Mesenchymal stem cell (in vitro differentiated cells and primary cell): ENCODE results near the gene LRRC36.

ENCODE experiments used
- DNase-seq: peaks from one replicate; pipeline ENCODE4 v3.0.0-alpha.2; 2013
- H2AFZ ChIP-seq: one replicate; pipeline ENCODE4 v1.6.1; 2013; ENCODE audit warnings: low read depth, mild to moderate bottlenecking, control low read depth, inconsistent platforms, low read length, moderate library complexity
- H2AK5ac ChIP-seq: 2 replicates; pipeline ENCODE4 v1.6.1; 2013; ENCODE audit warnings: low read length, moderate library complexity, mild to moderate bottlenecking, inconsistent platforms; ENCODE audit not compliant: severe bottlenecking
- H2BK120ac ChIP-seq: one replicate; pipeline ENCODE4 v1.6.1; 2013; ENCODE audit warnings: low read depth, mild to moderate bottlenecking, inconsistent platforms, low read length, moderate library complexity
- H2BK12ac ChIP-seq, 2 experiments: one replicate each; pipeline ENCODE4 v1.6.1; 2013; ENCODE audit warnings: inconsistent platforms in 2 of 2, low read length in 2 of 2, mild to moderate bottlenecking in 2 of 2, moderate library complexity in 2 of 2, control low read depth in 1 of 2
- H2BK15ac ChIP-seq: one replicate; pipeline ENCODE4 v1.6.1; 2013; ENCODE audit warnings: mild to moderate bottlenecking, low read depth, inconsistent platforms; ENCODE audit not compliant: poor library complexity, severe bottlenecking
- H2BK5ac ChIP-seq: 2 replicates; pipeline ENCODE4 v1.6.1; 2013; ENCODE audit warnings: low read depth, mild to moderate bottlenecking, low read length, control low read depth, inconsistent platforms; ENCODE audit not compliant: poor library complexity, severe bottlenecking
- H3K14ac ChIP-seq, 2 experiments: one replicate each; pipeline ENCODE4 v1.6.1; 2013; ENCODE audit warnings: inconsistent platforms in 2 of 2, low read length in 2 of 2, control low read depth in 1 of 2, mild to moderate bottlenecking in 1 of 2, moderate library complexity in 1 of 2
- H3K18ac ChIP-seq, 2 experiments: one replicate each; pipeline ENCODE4 v1.6.1; 2013; ENCODE audit warnings: inconsistent platforms in 2 of 2, low read length in 2 of 2, control low read depth in 1 of 2, low read depth in 1 of 2, mild to moderate bottlenecking in 1 of 2
- H3K23ac ChIP-seq, 2 experiments: one replicate each; pipeline ENCODE4 v1.6.1; 2013; ENCODE audit warnings: inconsistent platforms in 2 of 2, low read length in 2 of 2, mild to moderate bottlenecking in 2 of 2, moderate library complexity in 2 of 2, control low read depth in 1 of 2
- H3K27ac ChIP-seq: 2 replicates; pipeline ENCODE4 v1.5.1; 2013; ENCODE audit warnings: mild to moderate bottlenecking, moderate library complexity, low read length, control low read depth, inconsistent platforms; ENCODE audit not compliant: poor library complexity, severe bottlenecking
- H3K27me3 ChIP-seq, 2 experiments: 2 replicates each; pipeline versions ENCODE4 v1.6.1 to v1.7.0; 2013; ENCODE audit warnings: low read length in 2 of 2, mild to moderate bottlenecking in 2 of 2, moderate library complexity in 2 of 2, control low read depth in 1 of 2, inconsistent platforms in 1 of 2; ENCODE audit not compliant: control insufficient read depth in 1 of 2, insufficient read depth in 1 of 2
- H3K36me3 ChIP-seq, 2 experiments: 2 replicates each; pipeline versions ENCODE4 v1.6.1 to v1.7.0; 2013; ENCODE audit warnings: low read length in 2 of 2, control low read depth in 1 of 2, inconsistent platforms in 1 of 2, low read depth in 1 of 2, mild to moderate bottlenecking in 1 of 2; ENCODE audit not compliant: insufficient read depth in 2 of 2, control insufficient read depth in 1 of 2
- H3K4ac ChIP-seq, 2 experiments: one replicate each; pipeline ENCODE4 v1.6.1; 2013; ENCODE audit warnings: inconsistent platforms in 2 of 2, low read length in 2 of 2, mild to moderate bottlenecking in 2 of 2, moderate library complexity in 2 of 2, control low read depth in 1 of 2, low read depth in 1 of 2
- H3K4me1 ChIP-seq: 2 replicates; pipeline ENCODE4 v1.6.1; 2013; ENCODE audit warnings: low read depth, low read length, control low read depth; ENCODE audit not compliant: control insufficient read depth, insufficient read depth
- H3K4me2 ChIP-seq: 2 replicates; pipeline ENCODE4 v1.6.1; 2013; ENCODE audit warnings: low read length, mild to moderate bottlenecking, inconsistent platforms; ENCODE audit not compliant: poor library complexity, severe bottlenecking
- H3K4me3 ChIP-seq, 2 experiments: 2 replicates each; pipeline versions ENCODE4 v1.5.1 to v1.7.0; 2013; ENCODE audit warnings: low read length in 2 of 2, mild to moderate bottlenecking in 2 of 2, control low read depth in 1 of 2, low read depth in 1 of 2; ENCODE audit not compliant: insufficient read depth in 1 of 2
- H3K79me1 ChIP-seq: replicated peaks from 2 replicates; pipeline ENCODE4 v1.6.1; 2013; ENCODE audit warnings: mild to moderate bottlenecking, control low read depth, low read length, inconsistent platforms; ENCODE audit not compliant: poor library complexity, severe bottlenecking
- H3K9ac ChIP-seq: 2 replicates; pipeline ENCODE4 v1.7.0; 2013; ENCODE audit warnings: mild to moderate bottlenecking, low read length, moderate library complexity
- H3K9me3 ChIP-seq: 2 replicates; pipeline ENCODE4 v1.7.0; 2013; ENCODE audit warnings: mild to moderate bottlenecking, low read length; ENCODE audit not compliant: control insufficient read depth
- H4K8ac ChIP-seq: one replicate; pipeline ENCODE4 v1.6.1; 2013; ENCODE audit warnings: inconsistent platforms, mild to moderate bottlenecking, low read length, moderate library complexity
- H4K91ac ChIP-seq: one replicate; pipeline ENCODE4 v1.6.1; 2013; ENCODE audit warnings: mild to moderate bottlenecking, low read length, inconsistent platforms
- WGBS: methylation state at CpG from one replicate; pipeline ENCODE4 v1.1.7; 2013; ENCODE audit warnings: mixed read lengths; 5-methylcytosine and 5-hydroxymethylcytosine counted together

The LRRC36 gene

GRCh38 chr16:67430977-67431774 is 104.6 kb downstream of the LRRC36 start, which contains the start of gene HSD11B2:
HSD11B2 (plus strand) TSS chr16:67431121; CDS start chr16:67431249, 128 bp downstream.
- Histone ChIP-seq H3K4me1 (peaks cover 26% of the 10 kb centered on the region), H3K14ac (no peak within 1 kb of the TSS), H2BK5ac (no peak within 1 kb of the TSS), H2BK15ac (peak within 1 kb of the TSS; percentile 26), H3K27ac (no peak within 1 kb of the TSS), H3K9ac (peak within 1 kb of the TSS; percentile 48), H3K4ac (no peak within 1 kb of the TSS), H2AK5ac (no peak within 1 kb of the TSS), H2BK120ac (no peak within 1 kb of the TSS), H4K91ac (peak within 1 kb of the TSS; percentile 22), H4K8ac (no peak within 1 kb of the TSS), H3K79me1 (no peaks in the 10 kb centered on the region), H3K36me3 (peaks cover 17 to 21% of the 10 kb centered on the region in 2 experiments), H3K4me2 (peak within 1 kb of the TSS; percentile 84), H3K23ac (peak within 1 kb of the TSS in 1 of 2 experiments; percentile 74), H3K18ac (peak within 1 kb of the TSS in 1 of 2 experiments; percentile 64), H2BK12ac (peak within 1 kb of the TSS in 1 of 2 experiments; percentile 15), H3K4me3 (peak within 1 kb of the TSS; percentile 43 to 70), H3K9me3 (no peaks in the 10 kb centered on the region), H2AFZ (peak within 1 kb of the TSS; percentile 33), H3K27me3 (peaks cover 20 to 50% of the 10 kb centered on the region in 2 experiments)
- WGBS, result 4% methylated on average over 49 of the region's 87 CpGs
- peak; percentile 54 for DNase-seq

- H3K79me1 ChIP-seq, result no peaks in the 10 kb centered on the region
- no peak overlapping the region for H2BK5ac ChIP-seq
- H4K91ac ChIP-seq, result no peak overlapping the region
- H2BK12ac ChIP-seq, result no peak overlapping the region
- H2BK120ac ChIP-seq, result no peak overlapping the region
- no peak overlapping the region for H3K18ac ChIP-seq
- no peak overlapping the region for H3K4ac ChIP-seq
- DNase-seq, result peak; percentile 21
- peaks cover 20 to 43% of the 10 kb centered on the region in 2 experiments for H3K27me3 ChIP-seq
- no peak overlapping the region for H3K23ac ChIP-seq
- peaks cover 24 to 29% of the 10 kb centered on the region in 2 experiments for H3K36me3 ChIP-seq
- H4K8ac ChIP-seq, result no peak overlapping the region
- H3K9me3 ChIP-seq, result no peaks in the 10 kb centered on the region
- H3K27ac ChIP-seq, result no peak overlapping the region
- 28% methylated on average over 12 of the region's 13 CpGs for WGBS
- H3K4me2 ChIP-seq, result peak overlapping the region; percentile 84
- peak overlapping the region; percentile 26 for H2BK15ac ChIP-seq
- H2AK5ac ChIP-seq, result no peak overlapping the region
- H3K14ac ChIP-seq, result no peak overlapping the region
- no peak overlapping the region for H2AFZ ChIP-seq
- H3K9ac ChIP-seq, result peak overlapping the region; percentile 48
- peak overlapping the region in 1 of 2 experiments; percentile 70 for H3K4me3 ChIP-seq
- peaks cover 26% of the 10 kb centered on the region for H3K4me1 ChIP-seq
Measured at GRCh38 chr16:67431775-67432505, 105.3 kb downstream of the LRRC36 start.

- Histone ChIP-seq H3K27me3 (peaks cover 20 to 38% of the 10 kb centered on the region in 2 experiments), H3K9me3 (no peaks in the 10 kb centered on the region), H3K4me1 (peaks cover 26% of the 10 kb centered on the region), H4K8ac (no peak overlapping the region), H3K23ac (no peak overlapping the region), H2BK12ac (no peak overlapping the region), H3K18ac (no peak overlapping the region), H3K14ac (no peak overlapping the region), H2BK5ac (no peak overlapping the region), H3K79me1 (no peaks in the 10 kb centered on the region), H2AK5ac (no peak overlapping the region), H3K9ac (no peak overlapping the region), H3K4ac (no peak overlapping the region), H3K4me3 (no peak overlapping the region), H3K4me2 (no peak overlapping the region), H4K91ac (no peak overlapping the region), H2BK120ac (no peak overlapping the region), H3K27ac (no peak overlapping the region), H2AFZ (no peak overlapping the region), H3K36me3 (peaks cover 29 to 35% of the 10 kb centered on the region in 2 experiments), H2BK15ac (no peak overlapping the region)
- no peak for DNase-seq
- 90% methylated on average over 5 of the region's 5 CpGs for WGBS
Measured at GRCh38 chr16:67432506-67432890, 105.9 kb downstream of the LRRC36 start.

DNA sequence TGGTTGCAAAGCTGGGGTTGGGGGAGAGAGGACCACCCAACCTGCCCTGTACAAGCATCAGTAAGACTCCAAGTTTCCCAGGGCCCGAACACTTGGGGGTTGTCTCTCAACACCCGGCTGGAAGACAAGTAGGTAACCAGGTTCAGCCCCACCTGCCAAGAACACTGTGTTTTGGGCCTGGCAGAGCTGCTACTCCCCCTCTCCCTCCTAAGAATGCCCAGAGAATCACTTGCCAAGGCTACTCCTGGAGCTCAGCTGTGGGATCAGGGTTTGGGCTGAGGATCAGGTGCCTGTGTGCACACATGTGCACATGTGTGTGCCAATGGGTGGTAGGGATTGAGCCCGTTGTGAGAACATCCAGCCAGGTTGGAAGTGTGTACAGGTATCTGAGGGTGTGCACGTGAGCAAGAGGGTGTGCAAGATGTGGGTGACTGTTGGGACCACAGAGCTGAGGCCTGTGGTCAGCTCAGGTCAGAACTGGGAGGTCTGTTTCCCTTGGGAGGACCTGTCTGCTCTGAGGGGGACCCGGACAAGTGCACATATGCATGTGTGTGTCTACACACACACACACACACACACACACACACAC is 106.6 kb downstream of the LRRC36 start:
- H3K4me1 ChIP-seq, result peaks cover 26% of the 10 kb centered on the region
- H3K4ac ChIP-seq, result no peak overlapping the region
- H3K27me3 ChIP-seq, result peaks cover 20 to 30% of the 10 kb centered on the region in 2 experiments
- no peaks in the 10 kb centered on the region for H3K9me3 ChIP-seq
- no peak overlapping the region for H3K18ac ChIP-seq
- H3K36me3 ChIP-seq, result peaks cover 36 to 42% of the 10 kb centered on the region in 2 experiments
- no peak overlapping the region for H2BK12ac ChIP-seq
- no peak overlapping the region for H2BK120ac ChIP-seq
- 93% methylated on average over 3 of the region's 5 CpGs for WGBS
- H2BK5ac ChIP-seq, result no peak overlapping the region
- H3K4me3 ChIP-seq, result no peak overlapping the region
- H4K91ac ChIP-seq, result no peak overlapping the region
- H2BK15ac ChIP-seq, result no peak overlapping the region
- H3K23ac ChIP-seq, result no peak overlapping the region
- H3K79me1 ChIP-seq, result no peaks in the 10 kb centered on the region
- no peak overlapping the region for H3K4me2 ChIP-seq
- no peak for DNase-seq
- H3K9ac ChIP-seq, result no peak overlapping the region
- H2AK5ac ChIP-seq, result no peak overlapping the region
- H3K14ac ChIP-seq, result no peak overlapping the region
- no peak overlapping the region for H2AFZ ChIP-seq
- no peak overlapping the region for H3K27ac ChIP-seq
- H4K8ac ChIP-seq, result no peak overlapping the region
